Measurements from ENCODE around the gene R3HDM1.

DNA sequence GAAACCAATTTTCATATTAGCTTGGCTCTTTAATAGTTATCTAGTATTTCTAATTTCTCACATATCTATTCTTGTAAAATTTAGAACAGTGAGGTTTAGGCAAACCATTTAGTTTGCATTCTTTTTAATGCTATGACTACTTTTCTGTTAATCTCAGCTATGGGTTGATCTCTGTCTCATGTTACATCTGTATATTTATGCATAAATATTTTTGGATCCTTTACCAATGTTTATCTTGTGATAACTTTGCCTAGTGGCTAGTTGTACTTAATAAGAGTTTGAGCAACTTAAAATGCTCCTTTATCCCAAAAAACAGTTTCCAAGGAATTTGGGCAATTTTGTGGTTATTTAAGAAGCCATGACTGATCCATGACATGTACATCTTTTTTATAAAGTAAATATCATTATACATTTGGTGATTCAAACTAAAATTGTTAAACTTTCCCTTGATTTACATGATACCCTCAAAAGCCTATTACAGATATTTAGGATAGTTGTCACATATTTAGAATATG lies 86.3 kb downstream of the R3HDM1 start:
- TF ChIP-seq CTCF (IDR thresholded peaks at IDR 0.05; ENCODE audit: insufficient read depth, low read length, poor library complexity, severe bottlenecking) (no peak), EZH2phosphoT487 (conservative IDR thresholded peaks at IDR 0.05; ENCODE audit: low read length) (no peak)
